Cardiac septum (tissue), 1 donor: ENCODE measurements around the gene CASS4. TPM values are rescaled to one million over a fixed set of nuclear protein-coding genes. Genes with fewer than 3 reads are reported as not detected.

Source experiments
- DNase-seq: peaks from one replicate; pipeline ENCODE4 v3.0.0-alpha.2; 2020; ENCODE audit warnings: low spot score
- intact Hi-C: fragments of 100-400 bp; cut with DNase I; formaldehyde crosslinking; loops from one replicate; pipeline ENCODE4 v1.14.0; 2022
- total RNA-seq: library from RNA; stranded (reverse); fragmentation: NEBNext Ultra II Directional; extraction: Animal tissue kit (Norgen Biotek cat#: 25700); gene quantifications from one replicate; pipeline ENCODE4 v1.2.1, GENCODE V29; 2021
- donor health status: DM: no; HTN: no; CAD: no.

CASS4 gene
- total RNA-seq, 1 donor from 2014 or later: 0.30 TPM

- intact Hi-C loops: loop anchor here (1.0 kb wide), 1 partner anchor 76 kb away; the partner anchor contains the start of genes AURKA and CSTF1
- no peak for DNase-seq
These were observed 55.9 kb downstream of the CASS4 start for GRCh38 chr20:56467968-56468315.

- intact Hi-C loops: loop anchor here (1.0 kb wide), 1 partner anchor 76 kb away; the partner anchor contains the start of genes AURKA and CSTF1
- DNase-seq: peak; percentile 96
These were observed 56.4 kb downstream of the CASS4 start, which contains the start of gene RTF2 for GRCh38 chr20:56468316-56469076. TSS of gene RTF2 (plus strand) at chr20:56468627. CDS start at chr20:56468698, 71 bp downstream.

DNA sequence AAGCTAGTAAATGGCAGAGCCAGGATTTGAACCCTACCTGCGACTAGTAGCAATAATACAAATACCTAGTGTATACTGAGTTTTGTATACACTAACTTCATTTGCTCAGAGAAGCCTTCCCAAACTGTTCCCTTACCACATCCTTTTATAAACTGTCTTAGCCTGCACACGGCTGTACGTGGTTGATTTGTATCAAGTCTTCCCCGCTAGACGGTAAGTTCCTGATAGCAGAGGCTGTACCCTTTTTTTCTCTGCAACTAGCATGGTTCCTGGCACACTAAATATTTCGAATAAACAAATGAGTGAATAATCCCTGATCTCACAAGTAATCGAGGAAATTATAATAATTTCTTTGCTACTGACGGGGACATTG is 57.0 kb downstream of the CASS4 start:
- intact Hi-C loops: no loop called here
- DNase-seq: no peak

- intact Hi-C loops: no loop called here
These were observed 71.9 kb downstream of the CASS4 start for GRCh38 chr20:56483970-56484369.

DNA sequence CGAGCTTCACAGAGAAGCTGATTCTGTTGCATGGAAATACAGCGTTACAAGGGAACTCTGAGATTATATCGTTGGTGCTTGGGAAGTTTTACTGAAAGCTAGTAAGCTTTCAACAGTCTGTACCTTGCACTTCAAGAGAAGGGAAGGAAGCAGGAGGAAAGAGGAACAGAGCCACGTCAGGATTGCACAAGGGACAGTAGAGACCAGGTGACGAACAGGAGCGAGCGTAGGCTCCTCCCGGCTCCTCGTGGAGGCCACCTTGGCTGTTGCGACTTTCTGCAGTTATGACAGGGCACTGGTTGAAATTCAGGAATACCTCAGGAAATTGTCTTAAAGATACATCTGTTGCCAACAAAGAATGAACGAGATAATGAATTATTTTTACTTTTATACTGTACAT is 75.2 kb downstream of the CASS4 start:
- DNase-seq: peak; percentile 90
- intact Hi-C loops: no loop called here

More at GRCh38 chr20:56483970-56484369, 71.9 kb downstream of the CASS4 start:
- DNase-seq: no peak

GRCh38 chr20:56488566-56488965 is 76.5 kb downstream of the CASS4 start:
- intact Hi-C loops: no loop called here
- no peak for DNase-seq

DNA sequence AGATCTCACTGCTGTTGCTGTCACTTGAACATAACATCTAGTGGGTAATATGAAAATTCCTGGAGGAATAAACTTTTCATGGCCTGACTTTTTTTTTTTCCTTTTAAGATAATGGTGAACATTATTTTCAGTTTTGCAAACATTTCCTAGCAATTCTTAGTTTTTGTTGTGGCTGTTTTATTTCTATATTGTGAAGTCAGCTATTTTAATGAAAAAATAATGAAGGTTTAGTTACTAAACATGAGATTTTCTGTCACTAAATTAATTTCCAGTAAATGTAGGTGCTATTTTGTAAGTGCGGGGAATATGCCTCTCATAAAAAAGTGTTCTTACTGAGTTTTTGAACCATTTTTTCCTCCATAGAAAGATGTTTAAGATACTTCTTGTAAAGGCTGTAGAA is 89.1 kb downstream of the CASS4 start:
- intact Hi-C loops: no loop called here
- no peak for DNase-seq

- DNase-seq: no peak
- intact Hi-C loops: no loop called here
These were observed 91.9 kb downstream of the CASS4 start for GRCh38 chr20:56503916-56504315.

DNA sequence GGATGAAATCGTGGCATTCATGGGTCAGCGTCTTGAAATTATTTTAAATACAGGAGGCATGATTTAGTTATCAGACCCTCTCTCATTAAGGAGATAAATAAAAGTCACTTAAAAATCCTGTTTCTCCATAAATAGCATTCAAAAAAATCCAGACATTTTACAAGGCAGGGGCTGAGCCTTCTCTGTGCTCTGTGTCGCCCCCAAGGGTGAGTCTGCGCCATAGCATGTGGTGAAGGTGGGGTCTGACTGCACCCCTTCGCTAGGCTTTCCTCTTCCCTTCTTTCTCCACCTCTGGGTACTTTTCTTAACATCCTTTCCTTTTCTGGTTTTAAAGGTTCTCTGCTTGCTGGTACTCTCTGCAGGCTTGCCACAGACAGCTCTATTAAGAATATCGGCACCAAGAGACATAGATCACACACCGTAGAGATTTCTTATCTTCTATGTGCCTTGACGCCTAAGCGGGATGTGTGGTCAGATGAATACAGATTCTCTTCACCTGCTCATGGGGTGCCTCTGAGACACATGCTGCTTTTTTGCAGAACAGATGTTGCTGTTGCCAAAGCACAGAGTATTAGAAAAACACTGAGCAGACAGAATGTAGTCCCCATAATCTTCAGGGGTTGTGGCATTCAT is 92.4 kb downstream of the CASS4 start:
- intact Hi-C loops: no loop called here
- DNase-seq: no peak

DNA sequence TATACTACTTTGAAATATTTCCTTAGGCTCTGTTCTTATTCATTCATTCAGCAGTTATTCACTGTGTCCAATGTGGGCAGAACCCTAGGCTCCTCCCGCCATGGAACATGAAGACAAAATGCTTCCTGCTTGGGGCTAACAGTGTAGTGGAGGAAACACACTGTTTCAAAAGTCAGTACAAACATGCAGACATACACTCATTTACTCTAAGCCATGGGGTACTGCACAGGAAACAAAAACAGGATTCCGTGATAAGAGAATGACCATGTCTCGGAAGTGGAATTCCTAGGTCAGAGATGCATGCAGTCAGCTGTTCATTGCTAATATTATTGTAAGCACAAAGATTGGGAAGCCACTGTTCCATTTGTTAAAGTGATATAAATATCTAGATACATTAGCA is 94.0 kb downstream of the CASS4 start:
- intact Hi-C loops: no loop called here
- DNase-seq: no peak

Other genes with a start within 250 kb of the CASS4 start
- gene MC3R, start 163.5 kb upstream of the CASS4 start, total RNA-seq: not detected
- gene FAM210B, start 53.3 kb upstream of the CASS4 start, total RNA-seq: 41.5 TPM
- gene AURKA, start 20.0 kb upstream of the CASS4 start, total RNA-seq: 3.2 TPM
- gene CSTF1, start 19.6 kb upstream of the CASS4 start, total RNA-seq: 15.3 TPM
- 76.0 TPM for gene RTF2, start 56.4 kb downstream of the CASS4 start, total RNA-seq
- gene FAM209A, start 112.5 kb downstream of the CASS4 start, total RNA-seq: not detected
- not detected for gene FAM209B, start 121.0 kb downstream of the CASS4 start, total RNA-seq
- 0.22 TPM for gene TFAP2C, start 217.0 kb downstream of the CASS4 start, total RNA-seq